Stimulated activated memory B cell treated with anti-CD40 and anti-IgM and Interleukin-4, amounts not matched to agents 10 μg/mL and 1 μg/mL and 100 μg/mL, for 72 hours (primary cell): Measurements from ENCODE around the gene THRAP3.

Source experiments
- ATAC-seq: fragments of 150-1000 bp; cut with Tn5 transposase; 2 replicates; pipeline ENCODE4 v1.10.0; 2021
- H3K27ac Mint-ChIP-seq: one replicate; pipeline ENCODE4 v1.8.0; 2022; ENCODE audit warnings: mild to moderate bottlenecking, mixed read lengths
- H3K27me3 Mint-ChIP-seq: one replicate; pipeline ENCODE4 v1.8.0; 2022; ENCODE audit warnings: mixed read lengths
- H3K36me3 Mint-ChIP-seq: one replicate; pipeline ENCODE4 v1.8.0; 2022; ENCODE audit warnings: mixed read lengths
- H3K4me1 Mint-ChIP-seq: one replicate; pipeline ENCODE4 v1.8.0; 2022; ENCODE audit warnings: mixed read lengths
- H3K4me3 Mint-ChIP-seq: one replicate; pipeline ENCODE4 v1.8.0; 2022; ENCODE audit warnings: mild to moderate bottlenecking, moderate library complexity, mixed read lengths
- H3K9me3 Mint-ChIP-seq: one replicate; pipeline ENCODE4 v1.8.0; 2022; ENCODE audit warnings: mixed read lengths

The THRAP3 gene

GRCh38 chr1:36337830-36338229, 113.6 kb downstream of the THRAP3 start:
- Mint-ChIP-seq H3K4me3 (no peak overlapping the region), H3K27ac (no peak overlapping the region)
- no peak for ATAC-seq

GRCh38 chr1:36339215-36339614, 115.0 kb downstream of the THRAP3 start:
- H3K27me3 Mint-ChIP-seq = no peaks in the 10 kb centered on the region
- ATAC-seq = no peak
- H3K27ac Mint-ChIP-seq = no peak overlapping the region
- peaks cover 7% of the 10 kb centered on the region for H3K4me1 Mint-ChIP-seq
- no peak overlapping the region for H3K4me3 Mint-ChIP-seq
- H3K36me3 Mint-ChIP-seq = peaks cover 32% of the 10 kb centered on the region
- H3K9me3 Mint-ChIP-seq = no peaks in the 10 kb centered on the region

More at GRCh38 chr1:36337830-36338229, 113.6 kb downstream of the THRAP3 start:
- Mint-ChIP-seq H3K4me1 (peaks cover 7% of the 10 kb centered on the region), H3K36me3 (peaks cover 24% of the 10 kb centered on the region), H3K9me3 (no peaks in the 10 kb centered on the region), H3K27me3 (no peaks in the 10 kb centered on the region)

- peaks cover 36% of the 10 kb centered on the region for H3K36me3 Mint-ChIP-seq
- H3K4me1 Mint-ChIP-seq = peaks cover 7% of the 10 kb centered on the region
- no peaks in the 10 kb centered on the region for H3K27me3 Mint-ChIP-seq
- no peaks in the 10 kb centered on the region for H3K9me3 Mint-ChIP-seq
- H3K4me3 Mint-ChIP-seq = no peak overlapping the region
- H3K27ac Mint-ChIP-seq = no peak overlapping the region
- ATAC-seq = no peak
These were observed 115.4 kb downstream of the THRAP3 start for GRCh38 chr1:36339615-36340014.

- H3K36me3 Mint-ChIP-seq = peaks cover 49% of the 10 kb centered on the region
- H3K27me3 Mint-ChIP-seq = no peaks in the 10 kb centered on the region
- no peak for ATAC-seq
- H3K4me1 Mint-ChIP-seq = peaks cover 7% of the 10 kb centered on the region
- H3K4me3 Mint-ChIP-seq = no peak overlapping the region
- no peak overlapping the region for H3K27ac Mint-ChIP-seq
- no peaks in the 10 kb centered on the region for H3K9me3 Mint-ChIP-seq
These were observed 117.5 kb downstream of the THRAP3 start for GRCh38 chr1:36341626-36342320.

- Mint-ChIP-seq H3K27ac (no peak overlapping the region), H3K36me3 (peaks cover 56% of the 10 kb centered on the region), H3K4me1 (peaks cover 7% of the 10 kb centered on the region)
These were observed 118.4 kb downstream of the THRAP3 start for GRCh38 chr1:36342426-36343185.

GRCh38 chr1:36343651-36344394, 119.6 kb downstream of the THRAP3 start:
- no peaks in the 10 kb centered on the region for H3K27me3 Mint-ChIP-seq
- H3K27ac Mint-ChIP-seq = no peak overlapping the region
- no peak overlapping the region for H3K4me3 Mint-ChIP-seq
- no peaks in the 10 kb centered on the region for H3K9me3 Mint-ChIP-seq
- peaks cover 68% of the 10 kb centered on the region for H3K36me3 Mint-ChIP-seq
- H3K4me1 Mint-ChIP-seq = peaks cover 13% of the 10 kb centered on the region
- ATAC-seq = no peak

More at GRCh38 chr1:36342426-36343185, 118.4 kb downstream of the THRAP3 start:
- H3K4me3 Mint-ChIP-seq = no peak overlapping the region
- no peaks in the 10 kb centered on the region for H3K27me3 Mint-ChIP-seq
- no peaks in the 10 kb centered on the region for H3K9me3 Mint-ChIP-seq
- peak; percentile 71 for ATAC-seq

GRCh38 chr1:36344395-36344680, 120.1 kb downstream of the THRAP3 start:
- no peak overlapping the region for H3K27ac Mint-ChIP-seq
- H3K27me3 Mint-ChIP-seq = no peaks in the 10 kb centered on the region
- H3K4me1 Mint-ChIP-seq = peaks cover 13% of the 10 kb centered on the region
- H3K4me3 Mint-ChIP-seq = no peak overlapping the region
- ATAC-seq = no peak
- no peaks in the 10 kb centered on the region for H3K9me3 Mint-ChIP-seq
- peaks cover 63% of the 10 kb centered on the region for H3K36me3 Mint-ChIP-seq

GRCh38 chr1:36345353-36345752, 121.1 kb downstream of the THRAP3 start:
- Mint-ChIP-seq H3K27me3 (no peaks in the 10 kb centered on the region), H3K9me3 (no peaks in the 10 kb centered on the region), H3K27ac (no peak overlapping the region), H3K36me3 (peaks cover 60% of the 10 kb centered on the region), H3K4me1 (peaks cover 16% of the 10 kb centered on the region), H3K4me3 (no peak overlapping the region)
- ATAC-seq = no peak

- H3K27me3 Mint-ChIP-seq = no peaks in the 10 kb centered on the region
- peaks cover 20% of the 10 kb centered on the region for H3K4me1 Mint-ChIP-seq
- H3K27ac Mint-ChIP-seq = no peak overlapping the region
- no peak for ATAC-seq
- peaks cover 60% of the 10 kb centered on the region for H3K36me3 Mint-ChIP-seq
- no peaks in the 10 kb centered on the region for H3K9me3 Mint-ChIP-seq
- no peak overlapping the region for H3K4me3 Mint-ChIP-seq
These were observed 122.6 kb downstream of the THRAP3 start for GRCh38 chr1:36346741-36347370.

GRCh38 chr1:36349241-36349671, 125.0 kb downstream of the THRAP3 start:
- H3K4me1 Mint-ChIP-seq = peaks cover 20% of the 10 kb centered on the region
- peak; percentile 92 for ATAC-seq
- H3K4me3 Mint-ChIP-seq = no peak overlapping the region
- no peaks in the 10 kb centered on the region for H3K27me3 Mint-ChIP-seq
- H3K36me3 Mint-ChIP-seq = peaks cover 68% of the 10 kb centered on the region
- H3K27ac Mint-ChIP-seq = no peak overlapping the region
- H3K9me3 Mint-ChIP-seq = no peaks in the 10 kb centered on the region

GRCh38 chr1:36349839-36350238, 125.6 kb downstream of the THRAP3 start:
- H3K4me3 Mint-ChIP-seq = no peak overlapping the region
- peaks cover 20% of the 10 kb centered on the region for H3K4me1 Mint-ChIP-seq
- ATAC-seq = no peak
- H3K36me3 Mint-ChIP-seq = peaks cover 68% of the 10 kb centered on the region
- no peaks in the 10 kb centered on the region for H3K9me3 Mint-ChIP-seq
- no peaks in the 10 kb centered on the region for H3K27me3 Mint-ChIP-seq
- no peak overlapping the region for H3K27ac Mint-ChIP-seq

GRCh38 chr1:36350659-36351226, 126.5 kb downstream of the THRAP3 start:
- peak; percentile 54 for ATAC-seq
- Mint-ChIP-seq H3K27me3 (no peaks in the 10 kb centered on the region), H3K27ac (peak overlapping the region; percentile 27), H3K36me3 (peaks cover 68% of the 10 kb centered on the region), H3K4me3 (no peak overlapping the region), H3K9me3 (no peaks in the 10 kb centered on the region), H3K4me1 (peaks cover 20% of the 10 kb centered on the region)

- Mint-ChIP-seq H3K36me3 (peaks cover 71% of the 10 kb centered on the region), H3K27me3 (no peaks in the 10 kb centered on the region), H3K4me3 (no peak overlapping the region), H3K9me3 (no peaks in the 10 kb centered on the region), H3K4me1 (peaks cover 20% of the 10 kb centered on the region), H3K27ac (peak overlapping the region; percentile 27)
- ATAC-seq = no peak
These were observed 127.2 kb downstream of the THRAP3 start for GRCh38 chr1:36351227-36351977.

GRCh38 chr1:36352125-36352909, 128.1 kb downstream of the THRAP3 start:
- no peaks in the 10 kb centered on the region for H3K27me3 Mint-ChIP-seq
- no peak overlapping the region for H3K27ac Mint-ChIP-seq
- no peak for ATAC-seq
- H3K4me1 Mint-ChIP-seq = peaks cover 20% of the 10 kb centered on the region
- no peaks in the 10 kb centered on the region for H3K9me3 Mint-ChIP-seq
- H3K4me3 Mint-ChIP-seq = no peak overlapping the region
- peaks cover 71% of the 10 kb centered on the region for H3K36me3 Mint-ChIP-seq
